Measurements from ENCODE around the gene FIGNL1.

FIGNL1 gene

DNA sequence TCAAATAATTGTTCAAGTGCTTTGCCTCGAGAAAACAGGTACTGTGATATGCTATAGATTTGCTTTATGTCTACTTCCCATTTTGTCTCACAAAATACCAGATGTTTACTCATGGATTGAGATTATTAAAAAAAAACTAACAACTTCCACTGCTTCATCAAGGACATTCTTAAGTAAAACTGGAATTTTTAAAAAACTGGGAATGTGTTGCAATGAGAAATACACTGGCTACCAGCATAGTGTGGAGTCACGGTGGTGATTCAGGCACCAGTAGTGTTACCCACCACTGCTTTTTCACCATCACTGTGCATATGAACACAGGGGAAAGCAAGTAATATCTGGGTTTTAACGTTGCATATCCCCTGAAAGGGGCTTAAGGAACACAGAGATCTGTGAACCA is 21.2 kb downstream of the FIGNL1 start:
- no peak for DNase-seq (ENCODE audit: low spot score)

DNA sequence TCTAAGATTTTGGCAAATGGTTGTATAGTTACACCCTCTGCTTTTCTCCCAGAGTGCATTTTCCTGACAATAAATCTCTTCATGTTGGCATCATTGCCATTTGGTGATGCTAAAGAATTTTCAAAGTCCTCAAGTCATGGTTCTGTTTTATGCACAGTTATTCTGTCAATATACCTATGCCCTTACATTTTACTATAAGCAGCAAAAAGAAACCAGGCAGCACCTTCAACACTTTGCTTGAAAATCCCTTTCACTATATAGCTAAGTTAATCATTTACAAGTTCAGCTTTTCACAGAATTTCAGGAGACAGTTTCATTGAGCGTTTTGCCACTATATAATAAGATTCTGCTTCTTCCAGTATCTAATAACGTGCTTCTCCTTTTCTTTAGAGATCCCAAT is 22.6 kb downstream of the FIGNL1 start:
- DNase-seq (ENCODE audit: low spot score) = no peak

DNA sequence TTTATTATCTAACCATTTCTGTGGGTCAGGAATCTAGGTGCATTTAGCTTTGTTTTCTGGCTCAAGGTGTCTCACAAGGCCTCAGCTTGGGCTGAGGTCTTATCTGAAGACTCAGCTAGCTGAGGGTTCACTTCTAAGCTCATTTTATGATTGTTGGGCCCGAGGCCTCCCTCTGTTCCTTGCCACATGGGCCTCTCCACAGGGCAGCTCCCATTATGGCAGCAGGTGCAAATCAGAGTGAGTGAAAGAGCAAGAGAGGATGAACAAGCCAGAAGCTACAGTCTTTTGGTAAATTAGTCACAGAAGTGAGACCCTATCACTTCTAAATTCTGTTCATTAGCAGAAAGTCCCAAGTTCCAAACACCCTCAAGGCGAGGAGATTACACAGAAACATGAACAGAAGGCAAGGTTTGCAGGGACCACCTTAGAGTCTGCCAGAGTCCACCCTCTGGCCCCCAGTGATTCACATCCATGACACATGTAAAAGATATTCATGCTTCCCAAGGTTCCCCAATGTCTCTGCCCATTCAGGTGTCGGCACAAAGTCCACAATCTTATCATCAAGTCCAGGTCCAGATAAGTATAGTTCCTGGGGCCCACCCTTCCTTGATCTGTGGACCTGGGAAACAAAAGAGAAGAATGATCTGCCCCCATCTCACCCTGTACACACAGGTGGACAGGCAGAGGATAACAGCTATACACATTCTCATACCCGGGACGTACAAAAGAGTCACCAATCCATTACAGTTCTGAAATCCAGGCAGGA is 23.7 kb downstream of the FIGNL1 start:
- no peak for DNase-seq (ENCODE audit: low spot score)

DNA sequence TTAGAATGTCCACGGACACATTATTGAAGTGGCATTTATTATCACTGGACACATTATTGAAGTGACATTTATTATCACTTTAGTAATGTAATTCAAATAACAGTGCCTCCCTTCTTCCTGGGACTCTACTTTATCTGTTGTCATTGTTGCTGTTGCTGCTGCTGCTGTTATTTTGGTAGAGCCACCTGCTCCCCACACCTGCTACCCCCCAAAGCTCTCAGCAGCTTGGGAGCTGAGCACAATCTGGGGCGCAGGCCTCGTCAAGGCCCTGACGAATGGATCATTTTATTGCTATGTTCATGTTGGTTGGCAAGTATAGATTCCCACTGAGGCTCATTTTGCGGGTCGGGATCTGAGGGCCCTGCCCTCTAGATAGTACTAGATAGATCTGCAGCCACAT is 24.8 kb downstream of the FIGNL1 start:
- DNase-seq (ENCODE audit: low spot score) = no peak

DNA sequence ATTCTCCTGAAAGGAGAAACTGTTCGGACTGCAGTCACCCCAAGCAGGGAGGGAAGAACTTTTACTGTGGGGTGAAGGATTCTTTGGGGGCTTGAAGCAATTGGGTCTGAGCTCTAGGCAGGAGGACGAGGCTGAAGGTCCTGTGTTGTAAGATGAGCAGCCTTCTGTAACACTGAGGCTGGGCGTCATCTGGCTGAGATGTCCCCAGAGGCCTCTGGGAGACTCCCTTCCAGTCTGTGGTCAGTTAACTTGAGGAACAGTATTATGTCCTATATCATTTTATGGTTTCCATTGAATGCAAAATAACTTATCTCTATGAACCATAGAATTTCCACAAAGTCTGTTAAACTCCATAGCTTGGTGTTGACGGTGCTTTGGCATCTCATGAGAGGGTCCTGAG is 26.3 kb downstream of the FIGNL1 start:
- DNase-seq (ENCODE audit: low spot score) = no peak

DNA sequence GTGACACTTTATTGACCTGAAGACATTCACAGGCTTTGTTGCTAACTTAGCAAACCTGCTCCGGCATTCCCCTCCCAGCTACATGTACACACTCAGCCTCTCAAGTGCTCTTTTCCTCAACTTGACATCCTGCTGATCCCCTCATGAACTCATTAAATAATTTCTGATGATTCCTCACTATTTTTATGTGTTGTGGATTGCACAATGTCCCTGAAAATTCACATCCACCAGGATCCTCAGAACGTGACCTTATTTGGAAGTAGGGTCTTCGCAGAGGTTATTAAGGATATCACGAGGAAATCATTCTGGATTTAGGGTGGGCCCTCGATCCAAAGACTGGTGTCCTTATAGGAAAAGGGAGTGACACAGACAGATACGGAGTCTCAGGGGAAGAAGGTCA is 27.3 kb downstream of the FIGNL1 start:
- no peak for DNase-seq (ENCODE audit: low spot score)

DNA sequence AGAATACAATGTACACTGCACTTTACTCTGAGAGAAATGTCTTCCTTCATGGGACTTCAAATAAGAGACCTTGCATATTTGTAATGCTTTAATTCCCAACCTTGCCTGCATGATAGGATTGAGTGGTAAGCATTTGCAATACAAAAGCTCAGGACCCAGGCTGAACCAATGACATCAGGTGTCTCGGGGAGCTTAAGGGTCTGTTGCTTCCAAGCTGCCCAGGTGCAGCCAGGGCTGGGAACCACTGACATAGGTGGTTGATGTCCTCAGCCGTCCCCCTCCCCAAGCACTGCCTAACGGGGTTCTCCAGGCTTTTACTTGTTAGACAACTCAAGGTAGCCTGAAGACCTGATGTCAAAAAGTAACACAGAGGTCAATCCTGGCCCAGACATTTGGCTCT is 29.1 kb downstream of the FIGNL1 start:
- no peak for DNase-seq (ENCODE audit: low spot score)

DNA sequence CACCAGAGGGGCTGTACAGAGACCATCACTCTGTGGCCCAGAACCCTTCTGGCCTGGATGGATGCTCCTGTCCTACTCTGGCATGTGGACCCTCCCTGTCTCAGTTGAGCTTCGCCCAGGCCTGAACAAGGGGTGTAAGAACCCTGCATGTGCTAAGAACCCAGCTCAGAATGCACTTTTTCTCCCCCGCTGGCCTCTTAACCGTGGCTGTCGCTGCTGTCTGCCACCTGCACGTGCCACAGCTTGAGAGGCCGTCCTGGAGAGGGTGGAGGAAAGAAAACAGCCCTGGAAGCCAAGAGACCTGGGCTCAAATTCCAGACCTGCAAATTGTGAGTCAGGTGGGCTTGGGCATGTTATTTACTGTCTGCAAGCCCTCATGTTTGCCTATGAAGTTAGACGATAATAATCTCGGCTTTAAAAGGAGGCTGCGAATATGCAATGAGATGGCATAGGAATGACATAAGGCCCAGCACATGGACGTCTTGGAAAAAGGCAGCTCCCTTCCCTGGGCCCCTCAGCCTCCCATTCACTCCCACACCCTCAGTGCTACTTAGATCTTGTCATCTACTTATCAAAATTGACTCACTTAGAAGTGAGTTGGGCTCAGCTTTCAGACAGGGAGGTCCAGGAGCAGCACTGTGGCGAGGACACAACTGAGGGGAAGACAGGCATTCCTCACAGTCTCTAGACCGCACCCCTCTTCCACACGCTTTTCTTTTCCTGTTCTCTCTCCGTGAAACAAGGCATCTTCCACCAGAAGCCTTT is 31.4 kb downstream of the FIGNL1 start:
- no peak for DNase-seq (ENCODE audit: low spot score)

DNA sequence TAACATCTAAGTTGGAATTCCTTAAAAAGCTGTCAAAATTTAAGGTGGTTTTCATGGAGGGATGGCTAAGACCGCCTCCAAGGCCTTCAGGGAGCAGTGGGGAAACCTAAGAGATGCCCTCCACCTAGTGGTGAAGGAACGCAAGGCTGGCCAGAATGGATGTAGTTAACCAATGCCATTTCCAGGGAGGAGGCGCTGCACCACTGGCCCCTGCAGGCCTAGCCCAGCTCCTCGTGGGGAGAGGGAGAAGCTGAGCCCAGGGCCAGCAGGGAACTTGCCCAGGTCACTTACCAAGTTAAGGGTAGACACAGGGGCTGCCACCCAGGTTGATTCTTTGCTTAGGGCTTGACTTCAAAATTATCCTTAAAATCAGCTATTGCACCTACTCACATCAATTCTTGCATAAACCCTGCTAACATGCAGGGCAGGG is 32.0 kb downstream of the FIGNL1 start:
- peak; percentile 82 for DNase-seq (ENCODE audit: low spot score)

DNA sequence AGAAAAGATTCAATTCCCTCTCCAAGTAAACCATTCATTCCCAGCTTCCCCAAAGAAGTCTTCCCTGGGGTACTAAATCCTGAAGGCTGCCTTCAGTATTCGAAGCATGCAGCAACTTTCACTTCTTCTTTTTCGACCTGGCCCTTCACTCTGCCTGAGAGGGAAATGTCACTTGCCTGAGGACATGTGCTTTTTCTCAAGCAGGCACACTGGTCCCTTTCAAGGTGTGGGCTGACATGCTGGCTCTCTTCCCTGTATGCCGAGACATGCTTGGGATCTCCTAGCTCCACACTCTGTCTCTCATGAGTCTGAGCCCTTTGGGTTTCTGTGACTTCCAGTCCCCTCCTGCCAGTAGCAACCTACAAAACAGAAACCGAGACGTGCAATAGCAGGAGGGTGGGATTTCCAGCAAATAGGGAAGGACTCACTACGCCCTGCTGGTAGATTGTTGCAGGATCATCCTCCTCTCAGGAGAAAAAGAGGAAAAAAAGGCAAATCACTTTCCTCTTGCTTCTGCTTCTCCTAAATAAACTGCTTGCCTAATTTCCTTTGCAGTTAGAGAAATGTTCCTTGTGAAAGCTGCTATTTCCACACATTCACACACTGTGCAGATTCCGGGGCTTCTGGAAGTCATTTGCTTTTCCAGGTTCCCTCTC is 33.5 kb downstream of the FIGNL1 start:
- no peak for DNase-seq (ENCODE audit: low spot score)

DNA sequence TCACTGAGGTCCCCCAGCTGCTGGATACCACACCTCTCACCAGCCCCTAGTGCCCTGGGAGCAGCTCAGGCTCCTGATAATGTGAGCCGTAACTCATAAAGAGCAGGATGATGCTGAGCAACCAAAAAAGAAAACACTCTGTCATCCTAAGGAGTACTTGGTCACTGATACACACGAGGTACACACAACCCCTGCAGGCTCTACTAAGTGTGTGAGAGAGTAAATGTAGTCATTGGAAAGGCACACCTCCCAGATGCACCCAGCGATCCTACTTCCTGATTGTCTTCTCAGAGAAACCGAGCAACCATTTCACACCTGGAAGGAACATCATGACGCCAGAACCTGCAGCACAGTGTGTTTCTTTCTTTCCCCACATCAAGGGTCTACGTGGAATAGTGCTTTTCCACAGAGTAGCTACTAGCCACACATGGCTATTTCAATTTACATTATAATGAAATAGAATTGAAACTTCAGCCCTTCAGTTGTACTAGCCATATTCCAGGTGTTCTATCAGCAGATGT is 34.2 kb downstream of the FIGNL1 start:
- no peak for DNase-seq (ENCODE audit: low spot score)

DNA sequence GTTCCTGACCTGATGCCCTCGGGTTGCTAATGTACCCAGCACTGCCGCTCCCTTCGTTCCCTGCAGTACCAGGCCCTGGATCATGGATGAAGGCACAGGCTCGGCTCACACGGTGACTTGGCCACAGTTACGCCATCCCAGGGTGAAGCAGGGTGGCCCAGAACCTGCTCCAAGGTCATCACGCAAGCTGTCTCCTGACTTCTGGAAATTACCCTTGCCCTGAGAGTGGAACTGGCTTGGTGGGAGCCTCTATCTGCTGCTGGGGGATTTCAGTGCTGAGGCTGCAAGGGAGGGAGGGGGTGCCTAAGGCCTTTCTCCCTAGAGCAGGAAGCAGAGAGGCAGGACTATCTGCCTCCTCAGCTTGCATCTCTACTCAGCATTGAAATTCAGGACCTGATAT is 36.6 kb downstream of the FIGNL1 start:
- DNase-seq (ENCODE audit: low spot score) = no peak

DNA sequence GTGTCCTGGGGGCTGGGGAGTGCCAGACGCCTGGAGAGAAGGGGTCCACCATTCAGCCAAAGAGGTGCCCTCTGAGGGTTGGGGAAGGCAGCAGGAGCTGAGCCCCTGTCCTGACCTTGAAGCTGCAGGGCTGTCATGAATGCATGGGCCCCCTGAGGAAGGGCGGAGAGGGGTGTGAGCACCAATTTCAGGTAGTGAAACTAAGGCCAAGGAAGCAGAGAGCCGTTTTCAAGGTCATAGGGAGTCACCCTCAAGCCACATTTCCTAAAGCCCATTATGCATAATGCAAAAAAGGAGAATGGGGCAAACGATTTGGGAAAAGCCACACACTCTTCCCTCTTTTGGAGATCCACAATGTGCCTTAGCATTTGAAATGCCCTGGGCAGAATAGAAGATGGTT is 37.2 kb downstream of the FIGNL1 start:
- no peak for DNase-seq (ENCODE audit: low spot score)

DNA sequence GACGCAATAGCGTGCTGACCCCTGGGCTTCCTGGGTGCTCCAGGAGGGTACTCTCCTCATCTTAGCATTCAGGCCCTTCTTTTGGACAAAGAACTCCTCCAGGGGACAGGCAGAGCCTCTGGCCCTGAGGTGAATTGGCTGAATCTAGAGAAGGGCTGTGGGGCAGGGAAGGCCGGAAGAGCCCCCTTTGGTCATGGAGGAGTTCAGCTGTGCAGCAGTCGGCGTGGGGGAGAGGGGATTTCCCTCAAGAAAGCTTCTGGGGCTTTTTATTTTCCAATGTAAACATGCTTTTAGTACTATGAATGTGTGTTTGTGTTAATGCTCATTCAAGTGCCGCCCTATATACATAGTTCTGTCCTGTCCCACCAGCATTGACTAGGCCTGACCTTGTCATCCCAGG is 38.8 kb downstream of the FIGNL1 start:
- DNase-seq (ENCODE audit: low spot score) = no peak

DNA sequence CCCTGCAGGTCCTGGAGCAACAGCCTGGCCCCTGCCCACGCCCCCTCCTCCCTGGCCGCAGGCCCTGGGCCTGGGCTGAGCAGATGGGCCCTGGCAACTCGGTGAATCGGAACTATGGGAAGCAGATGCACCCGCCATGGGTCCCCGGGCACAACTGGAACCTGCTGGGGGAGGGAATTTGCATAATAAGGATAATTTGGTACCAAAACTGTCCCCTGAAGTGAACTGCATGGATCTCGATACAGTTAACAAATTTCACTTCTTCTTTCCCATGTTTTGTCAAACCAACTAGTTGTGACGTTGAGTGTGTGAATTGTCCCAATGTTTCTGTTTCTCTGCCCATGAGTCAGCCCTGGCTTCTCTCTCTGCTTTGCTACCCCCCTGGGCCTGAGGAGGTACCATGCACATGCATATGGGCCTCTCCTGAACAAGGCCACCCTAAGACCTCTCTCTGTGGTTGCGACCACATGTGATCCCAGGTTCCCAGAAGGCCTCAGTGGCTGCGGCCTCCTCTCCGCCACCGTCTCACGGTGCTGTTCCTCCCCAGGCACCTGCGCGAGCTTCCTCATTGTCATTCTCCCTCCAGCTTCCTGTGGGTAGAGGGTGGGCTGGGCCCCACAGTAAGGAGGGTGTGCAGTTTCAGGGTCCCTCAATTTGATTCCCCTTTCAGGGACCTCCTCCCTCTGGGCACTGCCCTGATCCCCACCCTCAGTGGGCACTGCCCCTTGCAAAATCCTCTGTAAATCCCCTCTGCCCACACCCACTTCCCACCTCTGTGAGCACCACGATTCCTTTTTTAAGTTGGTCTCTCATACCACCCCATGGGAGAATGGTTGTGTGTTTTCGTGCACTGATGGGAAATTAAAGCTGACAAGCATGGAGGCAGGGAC is 40.0 kb downstream of the FIGNL1 start:
- no peak for DNase-seq (ENCODE audit: low spot score)

DNA sequence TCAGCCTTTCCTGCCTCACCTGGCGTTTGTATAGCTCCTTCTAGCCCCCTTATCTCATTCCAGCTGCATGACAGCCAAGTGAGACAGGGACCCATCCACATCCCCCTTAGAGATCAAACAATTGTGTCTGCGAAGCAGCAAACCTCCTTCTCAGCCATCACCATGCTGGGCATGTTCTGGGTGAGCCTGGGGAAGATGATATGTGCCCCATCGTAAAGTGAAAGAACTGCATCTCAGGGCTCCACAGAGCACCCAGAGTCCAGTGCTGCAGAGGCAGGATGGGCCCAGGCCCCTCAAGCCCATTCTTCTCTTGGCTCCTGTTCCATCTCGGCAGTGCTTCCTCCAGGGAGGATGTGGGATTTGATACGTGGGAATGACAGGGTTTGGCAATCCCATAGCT is 43.2 kb downstream of the FIGNL1 start:
- DNase-seq (ENCODE audit: low spot score) = no peak

DNA sequence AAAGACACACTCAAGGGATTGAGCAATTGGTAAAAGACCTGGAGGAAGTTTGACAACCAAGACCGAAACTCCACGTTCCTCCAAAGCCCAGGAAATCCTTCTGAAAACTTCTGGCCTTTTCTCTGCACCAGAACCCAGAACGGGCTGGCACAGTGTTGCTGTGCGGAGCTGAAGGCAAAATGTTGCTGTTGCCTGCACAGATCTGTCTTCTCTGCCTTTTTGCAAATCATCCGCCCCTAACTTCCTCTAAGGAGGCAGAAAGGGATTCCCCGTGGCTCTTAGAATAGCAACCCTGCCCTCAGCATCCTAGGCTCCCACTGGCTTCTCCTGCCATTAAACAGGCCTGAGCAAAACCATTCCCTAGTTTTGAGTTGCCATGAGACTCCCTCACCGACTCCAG is 44.9 kb downstream of the FIGNL1 start:
- DNase-seq (ENCODE audit: low spot score) = no peak

DNA sequence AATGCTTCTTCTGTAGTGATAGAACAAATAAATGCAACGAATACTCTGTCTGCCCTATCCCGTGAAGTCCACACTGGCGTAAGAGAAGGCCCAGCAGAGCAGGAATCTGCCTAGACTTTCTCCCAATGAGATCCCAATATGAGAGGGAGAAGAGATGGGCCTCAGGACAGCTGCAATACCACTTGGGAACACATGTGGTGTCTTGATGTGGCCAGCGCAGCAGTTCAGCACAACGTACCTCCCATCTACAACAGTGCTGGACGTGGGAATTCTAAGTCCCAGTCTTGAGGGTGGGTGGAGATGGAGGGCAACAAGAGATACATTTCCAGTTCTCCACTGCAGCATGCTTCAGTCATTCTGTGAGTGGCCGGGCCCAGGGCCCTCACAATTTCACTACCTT is 45.8 kb downstream of the FIGNL1 start:
- DNase-seq (ENCODE audit: low spot score) = no peak

DNA sequence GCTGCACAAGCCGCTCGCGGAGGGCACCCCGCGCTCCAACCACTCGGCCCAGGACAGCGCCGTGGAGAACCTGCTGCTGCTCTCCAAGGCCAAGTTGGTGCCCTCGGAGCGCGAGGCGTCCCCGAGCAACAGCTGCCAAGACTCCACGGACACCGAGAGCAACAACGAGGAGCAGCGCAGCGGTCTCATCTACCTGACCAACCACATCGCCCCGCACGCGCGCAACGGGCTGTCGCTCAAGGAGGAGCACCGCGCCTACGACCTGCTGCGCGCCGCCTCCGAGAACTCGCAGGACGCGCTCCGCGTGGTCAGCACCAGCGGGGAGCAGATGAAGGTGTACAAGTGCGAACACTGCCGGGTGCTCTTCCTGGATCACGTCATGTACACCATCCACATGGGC is 50.0 kb downstream of the FIGNL1 start:
- no peak for DNase-seq (ENCODE audit: low spot score)

DNA sequence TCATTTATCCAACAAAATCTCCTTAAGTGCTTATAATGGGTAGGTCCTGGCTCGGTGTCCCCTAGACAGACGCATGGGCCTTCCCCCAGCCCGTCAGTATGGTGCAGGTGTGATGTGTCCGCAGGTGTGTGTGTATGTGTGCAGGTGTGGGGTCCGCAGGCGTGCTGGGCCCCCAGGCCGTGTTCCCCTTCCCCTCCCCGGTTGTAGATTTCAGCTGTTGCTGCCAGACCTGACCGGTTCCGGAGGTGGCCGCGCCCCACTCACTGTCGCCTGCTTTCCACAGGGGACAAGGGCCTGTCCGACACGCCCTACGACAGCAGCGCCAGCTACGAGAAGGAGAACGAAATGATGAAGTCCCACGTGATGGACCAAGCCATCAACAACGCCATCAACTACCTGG is 50.5 kb downstream of the FIGNL1 start:
- no peak for DNase-seq (ENCODE audit: low spot score)

DNA sequence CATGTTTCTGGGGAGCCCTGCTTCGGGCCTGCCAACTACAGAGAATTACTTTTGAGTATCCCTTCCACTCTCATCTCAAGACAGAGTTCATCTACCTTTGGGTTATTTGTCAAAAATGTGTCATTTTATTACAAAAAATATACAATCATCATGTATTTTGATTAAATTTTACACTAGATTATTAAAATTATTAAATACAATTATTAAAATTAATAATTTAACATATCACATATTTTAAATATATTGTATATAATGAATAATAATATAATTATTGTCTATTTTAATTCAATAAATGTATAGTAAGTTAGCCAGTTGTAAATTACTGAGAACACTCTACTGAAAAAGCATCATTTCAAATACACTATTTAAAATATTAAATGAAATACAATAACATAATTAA is 50.9 kb downstream of the FIGNL1 start:
- DNase-seq (ENCODE audit: low spot score) = no peak

DNA sequence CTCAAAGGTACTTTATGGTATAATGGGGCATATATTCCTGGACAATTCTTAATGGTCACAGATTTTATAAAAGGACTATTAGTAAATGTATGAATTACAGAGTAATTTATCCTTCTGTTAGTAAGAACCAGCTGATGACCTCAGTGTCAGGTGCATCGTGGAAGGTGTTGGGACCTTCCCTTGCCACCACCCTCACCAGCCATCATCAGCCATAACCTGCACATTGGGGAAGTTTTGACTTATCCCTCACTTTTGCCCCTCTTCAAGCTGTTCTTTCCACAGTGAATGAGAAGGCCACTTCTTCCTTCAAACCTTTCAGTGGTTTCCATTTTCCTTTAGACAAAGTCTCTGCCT is 52.2 kb downstream of the FIGNL1 start:
- no peak for DNase-seq (ENCODE audit: low spot score)

Measured in AG08395 (cell line).